HG03432 (cell line): Measurements from ENCODE around the gene MAP3K10.

Experiments
- ATAC-seq: cut with Tn5 transposase; IDR thresholded peaks from one replicate; pipeline ENCODE4 v1.9.1; 2021; ENCODE audit warnings: mild to moderate bottlenecking, moderate library complexity; ENCODE audit not compliant: unreplicated experiment

MAP3K10 gene

GRCh38 chr19:40247178-40247577 is 56.0 kb downstream of the MAP3K10 start:
- no peak for ATAC-seq

GRCh38 chr19:40247735-40248262 is 56.6 kb downstream of the MAP3K10 start:
- ATAC-seq: no peak

- ATAC-seq: no peak
Measured at GRCh38 chr19:40249201-40249600, 58.0 kb downstream of the MAP3K10 start.

GRCh38 chr19:40249781-40250180 is 58.6 kb downstream of the MAP3K10 start:
- ATAC-seq: no peak

GRCh38 chr19:40251244-40251643 is 60.0 kb downstream of the MAP3K10 start:
- no peak for ATAC-seq

DNA sequence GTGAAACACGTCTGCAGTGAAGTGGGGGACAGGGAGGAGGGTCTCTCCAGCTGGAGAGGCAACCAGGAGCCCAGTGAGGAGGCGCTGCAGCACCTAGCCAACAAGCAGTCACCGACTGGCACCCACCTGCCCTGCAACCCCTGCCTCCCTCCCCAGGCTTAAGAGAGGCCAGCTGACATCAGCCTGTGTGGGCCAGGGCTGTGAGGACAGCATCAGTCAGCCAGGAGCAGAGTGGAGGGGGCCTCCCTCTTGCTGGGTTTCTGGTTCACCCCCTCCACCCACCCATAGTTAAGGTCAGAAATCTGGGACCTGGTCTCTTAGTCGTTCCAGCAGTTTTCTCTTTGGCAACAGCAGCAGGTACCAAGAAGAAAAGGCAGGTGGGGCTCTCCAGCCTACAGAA is 60.8 kb downstream of the MAP3K10 start:
- ATAC-seq: no peak

- no peak for ATAC-seq
Measured at GRCh38 chr19:40252395-40252794, 61.2 kb downstream of the MAP3K10 start.

DNA sequence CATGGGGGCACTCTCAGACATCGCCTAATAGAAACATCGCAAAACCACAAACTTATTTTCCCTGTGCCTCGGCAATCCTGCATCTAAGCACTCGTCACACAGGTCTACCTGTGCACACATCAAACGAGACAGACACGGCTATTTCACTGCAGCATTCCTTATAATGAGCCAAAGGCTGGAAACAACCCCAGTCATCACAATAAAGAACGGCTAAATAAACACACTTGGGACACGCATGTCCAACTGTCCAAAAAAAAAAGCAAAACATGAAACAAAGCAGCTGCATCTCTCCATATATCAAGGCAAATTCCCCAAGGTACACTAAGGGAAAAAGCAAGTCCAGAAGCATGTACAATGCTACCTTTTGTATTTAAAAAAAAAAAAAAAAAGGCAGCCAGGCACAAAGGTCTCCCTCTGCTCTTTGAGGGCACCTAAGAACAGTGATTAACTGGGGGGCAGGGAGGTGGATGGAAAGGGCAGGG is 62.4 kb downstream of the MAP3K10 start:
- ATAC-seq: no peak

GRCh38 chr19:40254714-40255418 is 63.6 kb downstream of the MAP3K10 start:
- ATAC-seq: no peak

GRCh38 chr19:40255619-40256166 is 64.5 kb downstream of the MAP3K10 start:
- ATAC-seq: no peak

DNA sequence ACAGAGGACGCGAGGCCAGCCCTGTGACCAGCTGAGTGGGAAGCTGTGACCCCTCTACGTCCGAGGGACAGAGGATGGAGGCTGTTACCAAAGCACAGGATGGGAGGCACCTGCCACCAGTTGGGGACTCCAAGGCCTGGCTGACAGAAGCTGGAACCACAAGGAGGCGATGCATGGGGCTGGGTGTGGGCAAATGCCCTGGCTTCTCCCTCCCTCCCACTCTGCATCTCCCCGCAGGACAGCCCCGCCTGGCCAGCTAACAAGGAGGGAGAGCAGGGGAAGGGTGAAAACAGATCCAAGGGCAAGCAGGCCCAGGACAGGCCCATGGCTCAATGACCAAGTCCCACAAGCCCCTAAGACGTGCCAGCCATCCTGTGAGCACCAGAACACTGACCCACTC is 65.3 kb downstream of the MAP3K10 start:
- no peak for ATAC-seq

DNA sequence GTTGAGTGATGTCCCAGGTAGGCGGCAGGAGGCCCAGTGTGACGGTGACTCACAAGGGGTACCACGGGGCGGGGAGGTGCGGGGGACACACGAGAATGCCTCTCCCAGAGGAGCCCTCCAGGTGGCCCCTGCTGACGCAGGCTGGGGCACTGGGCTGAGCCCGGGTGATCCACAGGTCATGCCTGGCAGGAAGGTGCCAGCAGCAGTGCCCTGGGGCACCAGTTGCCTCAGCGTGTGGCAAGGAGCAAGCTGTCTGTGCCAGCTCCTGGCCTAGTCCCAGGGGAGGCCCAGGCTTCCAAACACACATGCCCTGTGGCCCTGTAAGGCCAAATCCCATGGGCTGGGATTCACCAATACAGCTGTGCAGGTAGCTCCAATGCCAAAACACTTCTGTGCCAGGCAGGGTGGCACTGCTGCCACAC is 65.9 kb downstream of the MAP3K10 start:
- no peak for ATAC-seq

DNA sequence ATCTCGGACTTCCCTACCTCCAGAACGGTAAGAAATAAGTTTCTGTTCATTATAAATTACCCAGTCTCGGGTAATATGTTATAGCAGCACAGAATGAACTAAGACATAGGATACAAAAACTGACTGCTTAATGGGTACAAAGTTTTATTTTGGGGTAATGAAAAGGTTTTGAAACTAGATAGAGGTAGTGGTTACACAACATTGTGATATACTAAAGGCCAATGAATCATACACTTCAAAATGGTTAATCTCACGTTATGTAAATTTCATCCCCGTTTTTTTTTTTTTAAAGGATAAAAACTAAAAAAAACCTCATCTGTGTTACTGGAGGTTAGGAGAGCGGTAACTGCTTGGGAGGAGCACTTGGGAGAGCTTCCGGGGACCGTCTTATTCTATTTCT is 70.4 kb downstream of the MAP3K10 start:
- no peak for ATAC-seq

GRCh38 chr19:40262422-40262821 is 71.2 kb downstream of the MAP3K10 start:
- ATAC-seq: no peak

DNA sequence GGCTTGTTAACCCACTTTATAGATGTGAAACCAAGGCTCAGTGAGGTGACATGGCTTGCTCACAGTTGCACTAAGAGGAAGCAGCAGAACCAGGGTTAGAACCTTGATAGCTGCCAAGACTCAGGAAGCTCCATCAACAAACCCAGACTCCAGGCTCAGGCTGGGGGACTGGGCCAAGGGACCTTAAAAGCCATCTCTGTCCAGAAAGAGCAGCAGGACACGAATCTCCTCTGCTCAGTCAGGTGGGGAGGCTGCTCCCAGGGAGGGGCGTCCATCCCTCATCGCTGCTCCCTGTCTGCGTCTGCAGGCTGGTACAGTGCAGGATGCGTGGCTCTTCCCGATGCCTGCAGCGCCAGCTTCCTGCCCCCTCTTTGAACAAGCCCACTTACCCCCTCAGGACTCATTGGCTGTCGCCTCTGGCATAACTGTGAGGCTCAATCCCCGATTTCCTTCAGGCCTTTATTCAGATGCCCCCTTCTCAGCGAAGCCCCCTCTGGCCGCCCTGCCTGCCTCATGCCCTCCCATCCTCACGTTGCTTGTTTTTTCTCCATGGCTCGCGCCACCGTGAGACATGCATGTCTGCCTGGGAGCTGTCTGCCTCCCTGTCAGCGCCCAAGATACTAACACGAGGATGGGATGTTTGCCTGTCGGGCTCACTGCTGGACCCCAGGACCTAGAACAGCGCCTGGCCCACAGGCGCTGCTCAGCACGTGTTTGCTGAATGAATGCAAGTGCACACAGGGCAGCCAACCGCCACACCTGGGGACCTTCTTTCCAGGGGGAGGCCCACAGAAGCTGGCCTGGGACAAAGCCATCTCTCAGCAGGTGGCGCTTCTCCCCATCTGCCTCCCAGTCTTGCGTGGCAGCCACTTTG is 72.5 kb downstream of the MAP3K10 start:
- ATAC-seq: no peak

DNA sequence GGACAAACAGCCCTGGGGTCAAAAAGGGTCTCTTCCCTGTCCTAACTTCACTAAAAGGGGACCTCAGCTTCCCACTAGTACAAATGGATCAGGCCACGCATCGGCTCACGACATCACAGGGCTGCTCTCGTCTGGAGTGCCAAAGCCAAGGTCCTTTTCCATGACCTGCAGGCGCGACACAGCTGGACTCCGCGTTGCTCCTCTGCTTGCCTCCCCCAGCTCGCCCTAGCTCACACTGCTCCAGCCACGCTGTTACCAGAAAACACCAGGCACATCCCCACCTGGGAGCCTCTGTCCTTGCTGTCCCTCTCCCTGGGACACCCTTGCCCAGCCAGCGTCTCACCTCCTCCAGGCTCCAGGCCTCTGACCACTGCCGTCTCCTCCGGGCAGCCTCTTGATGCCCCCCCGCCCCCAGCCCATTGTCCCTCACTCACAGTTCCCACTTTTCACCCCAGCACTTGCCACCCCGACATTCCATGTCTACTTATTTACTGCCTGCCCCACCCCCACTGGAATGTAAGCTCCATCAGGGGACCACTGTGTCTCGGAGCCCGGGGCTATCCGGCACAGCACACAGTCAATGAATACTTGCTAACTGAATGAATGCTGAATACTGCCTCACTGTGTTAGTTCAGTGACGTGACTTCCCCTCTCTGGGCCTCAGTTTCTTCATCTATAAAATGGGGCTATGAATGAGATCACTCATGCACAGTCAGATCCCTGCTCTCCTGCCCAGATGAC is 73.3 kb downstream of the MAP3K10 start:
- ATAC-seq: no peak
